Osteocyte (in vitro differentiated cells): Measurements from ENCODE around the gene APLP1. TPM values are rescaled to one million over a fixed set of nuclear protein-coding genes. Genes with fewer than 3 reads are reported as not detected.

ENCODE experiments used
- DNase-seq: peaks from one replicate; pipeline ENCODE4 v3.0.0; 2021; ENCODE audit warnings: mixed read lengths; ENCODE audit not compliant: unreplicated experiment; ENCODE audit errors: extremely low spot score
- H3K27ac Mint-ChIP-seq: one replicate; pipeline ENCODE4 v1.8.0; 2021; ENCODE audit warnings: mild to moderate bottlenecking, mixed read lengths; ENCODE audit not compliant: unreplicated experiment
- H3K27me3 Mint-ChIP-seq: one replicate; pipeline ENCODE4 v1.8.0; 2021; ENCODE audit warnings: mixed read lengths; ENCODE audit not compliant: unreplicated experiment
- H3K36me3 Mint-ChIP-seq: one replicate; pipeline ENCODE4 v1.8.0; 2021; ENCODE audit warnings: mixed read lengths; ENCODE audit not compliant: unreplicated experiment
- H3K4me1 Mint-ChIP-seq: one replicate; pipeline ENCODE4 v1.8.0; 2021; ENCODE audit warnings: mixed read lengths; ENCODE audit not compliant: unreplicated experiment
- H3K4me3 Mint-ChIP-seq: one replicate; pipeline ENCODE4 v1.8.0; 2021; ENCODE audit warnings: mild to moderate bottlenecking, moderate library complexity, mixed read lengths; ENCODE audit not compliant: unreplicated experiment
- H3K9me3 Mint-ChIP-seq: one replicate; pipeline ENCODE4 v1.8.0; 2021; ENCODE audit warnings: mixed read lengths; ENCODE audit not compliant: unreplicated experiment
- CTCF ChIP-seq: fragments of 200-600 bp; sonication (generic); IDR thresholded peaks from 2 replicates; pipeline ENCODE4 v1.5.0; 2021; ENCODE audit warnings: antibody characterized with exemption, mild to moderate bottlenecking, moderate library complexity
- total RNA-seq: library from RNA; stranded (reverse); gene quantifications from 2 replicates; pipeline ENCODE4 v1.2.1, GENCODE V29; 2021

Gene APLP1
- total RNA-seq, 1 donor from 2014 or later = 12.6 TPM

- H3K4me3 Mint-ChIP-seq = no peak overlapping the region
- TF ChIP-seq CTCF = no peak
- H3K9me3 Mint-ChIP-seq = no peaks in the 10 kb centered on the region
- no peaks in the 10 kb centered on the region for H3K36me3 Mint-ChIP-seq
- DNase-seq = no peak
- H3K4me1 Mint-ChIP-seq = peaks cover 3% of the 10 kb centered on the region
- no peak overlapping the region for H3K27ac Mint-ChIP-seq
- peaks cover 60% of the 10 kb centered on the region for H3K27me3 Mint-ChIP-seq
Observed at GRCh38 chr19:35853038-35853756, 15.2 kb upstream of the APLP1 start.

GRCh38 chr19:35856546-35857149 lies 11.7 kb upstream of the APLP1 start, which contains the start of gene KIRREL2:
TSS of gene KIRREL2 (plus strand) at chr19:35856911. CDS start at chr19:35857120, 209 bp downstream.
- TF ChIP-seq CTCF = no peak
- peaks cover 77% of the 10 kb centered on the region for H3K27me3 Mint-ChIP-seq
- peaks cover 10% of the 10 kb centered on the region for H3K4me1 Mint-ChIP-seq

GRCh38 chr19:35858311-35858710 lies 10.1 kb upstream of the APLP1 start:
- DNase-seq = no peak
- no peaks in the 10 kb centered on the region for H3K9me3 Mint-ChIP-seq
- no peak overlapping the region for H3K4me3 Mint-ChIP-seq
- no peak overlapping the region for H3K27ac Mint-ChIP-seq
- peaks cover 79% of the 10 kb centered on the region for H3K27me3 Mint-ChIP-seq
- peaks cover 10% of the 10 kb centered on the region for H3K4me1 Mint-ChIP-seq
- TF ChIP-seq CTCF = no peak
- H3K36me3 Mint-ChIP-seq = no peaks in the 10 kb centered on the region

More at GRCh38 chr19:35856546-35857149, 11.7 kb upstream of the APLP1 start, which contains the start of gene KIRREL2:
- H3K36me3 Mint-ChIP-seq = no peaks in the 10 kb centered on the region
- H3K4me3 Mint-ChIP-seq = peak within 1 kb of the TSS; percentile 68
- no peak for DNase-seq
- no peak within 1 kb of the TSS for H3K27ac Mint-ChIP-seq
- no peaks in the 10 kb centered on the region for H3K9me3 Mint-ChIP-seq

GRCh38 chr19:35859414-35859813 lies 9.0 kb upstream of the APLP1 start:
- no peak overlapping the region for H3K27ac Mint-ChIP-seq
- H3K4me1 Mint-ChIP-seq = peaks cover 10% of the 10 kb centered on the region
- no peak for TF ChIP-seq CTCF
- H3K27me3 Mint-ChIP-seq = peaks cover 76% of the 10 kb centered on the region
- no peaks in the 10 kb centered on the region for H3K9me3 Mint-ChIP-seq
- no peaks in the 10 kb centered on the region for H3K36me3 Mint-ChIP-seq
- no peak for DNase-seq
- no peak overlapping the region for H3K4me3 Mint-ChIP-seq

- no peak for TF ChIP-seq CTCF
- peaks cover 10% of the 10 kb centered on the region for H3K4me1 Mint-ChIP-seq
- no peaks in the 10 kb centered on the region for H3K36me3 Mint-ChIP-seq
- no peak overlapping the region for H3K27ac Mint-ChIP-seq
- DNase-seq = no peak
- no peak overlapping the region for H3K4me3 Mint-ChIP-seq
- peaks cover 72% of the 10 kb centered on the region for H3K27me3 Mint-ChIP-seq
- no peaks in the 10 kb centered on the region for H3K9me3 Mint-ChIP-seq
Observed at GRCh38 chr19:35860436-35860817, 7.9 kb upstream of the APLP1 start.
